AG09309 (cell line): ENCODE measurements around the gene LRP8.

Experiments
- DNase-seq: peaks from one replicate; pipeline ENCODE4 v3.0.0-alpha.2; 2010; ENCODE audit warnings: low read depth
- H3K4me3 ChIP-seq: 2 replicates; pipeline ENCODE4 v1.5.1; 2011; ENCODE audit warnings: mild to moderate bottlenecking, low read depth, low read length, moderate library complexity; ENCODE audit not compliant: control insufficient read depth
- TF ChIP-seq, protein P1 (sequence below): IDR thresholded peaks from 2 replicates; pipeline ENCODE4 v1.5.1; 2011; ENCODE audit warnings: mild to moderate bottlenecking, low read depth, low read length, inconsistent platforms; ENCODE audit not compliant: insufficient read depth, control insufficient read depth; ENCODE audit errors: missing control alignments

The LRP8 gene

GRCh38 chr1:53299233-53299632, 28.6 kb downstream of the LRP8 start:
- TF ChIP-seq, protein P1, sequence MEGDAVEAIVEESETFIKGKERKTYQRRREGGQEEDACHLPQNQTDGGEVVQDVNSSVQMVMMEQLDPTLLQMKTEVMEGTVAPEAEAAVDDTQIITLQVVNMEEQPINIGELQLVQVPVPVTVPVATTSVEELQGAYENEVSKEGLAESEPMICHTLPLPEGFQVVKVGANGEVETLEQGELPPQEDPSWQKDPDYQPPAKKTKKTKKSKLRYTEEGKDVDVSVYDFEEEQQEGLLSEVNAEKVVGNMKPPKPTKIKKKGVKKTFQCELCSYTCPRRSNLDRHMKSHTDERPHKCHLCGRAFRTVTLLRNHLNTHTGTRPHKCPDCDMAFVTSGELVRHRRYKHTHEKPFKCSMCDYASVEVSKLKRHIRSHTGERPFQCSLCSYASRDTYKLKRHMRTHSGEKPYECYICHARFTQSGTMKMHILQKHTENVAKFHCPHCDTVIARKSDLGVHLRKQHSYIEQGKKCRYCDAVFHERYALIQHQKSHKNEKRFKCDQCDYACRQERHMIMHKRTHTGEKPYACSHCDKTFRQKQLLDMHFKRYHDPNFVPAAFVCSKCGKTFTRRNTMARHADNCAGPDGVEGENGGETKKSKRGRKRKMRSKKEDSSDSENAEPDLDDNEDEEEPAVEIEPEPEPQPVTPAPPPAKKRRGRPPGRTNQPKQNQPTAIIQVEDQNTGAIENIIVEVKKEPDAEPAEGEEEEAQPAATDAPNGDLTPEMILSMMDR, result no peak

DNA sequence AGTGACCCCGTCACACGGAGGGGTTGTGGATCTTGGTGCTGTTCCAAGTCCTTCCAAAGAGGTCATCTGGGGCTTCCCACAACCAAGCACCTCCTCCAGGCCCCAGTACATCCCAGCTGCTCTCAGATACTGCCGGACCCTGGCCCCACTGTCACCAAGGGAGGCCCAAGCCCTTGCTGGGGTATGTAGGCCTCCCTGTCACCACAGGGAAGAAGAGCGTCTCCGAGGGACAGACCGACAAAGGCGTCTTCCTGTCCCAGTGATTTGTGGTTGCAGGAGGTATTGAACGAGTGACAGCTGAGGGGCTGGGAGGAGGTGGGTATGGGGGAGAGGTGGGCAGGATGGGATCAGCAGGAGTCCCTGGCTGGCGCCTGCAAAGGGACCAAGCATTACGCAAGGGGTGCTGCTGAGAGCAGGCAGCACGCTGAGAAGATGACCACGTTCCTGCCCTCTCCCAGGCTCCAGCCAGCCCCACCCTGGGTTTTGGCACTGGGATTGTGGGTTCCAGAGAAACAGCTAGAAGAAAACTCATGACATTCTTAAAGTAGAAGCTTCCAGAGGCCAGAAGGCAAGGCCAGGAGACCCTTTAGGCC, 29.7 kb downstream of the LRP8 start:
- TF ChIP-seq, protein P1, result no peak
- no peak for DNase-seq
- no peak overlapping the region for H3K4me3 ChIP-seq

More at GRCh38 chr1:53299233-53299632, 28.6 kb downstream of the LRP8 start:
- no peak for DNase-seq
- H3K4me3 ChIP-seq, result no peak overlapping the region

GRCh38 chr1:53297195-53297594, 30.7 kb downstream of the LRP8 start:
- TF ChIP-seq, protein P1, result no peak
- no peak for DNase-seq
- H3K4me3 ChIP-seq, result no peak overlapping the region

DNA sequence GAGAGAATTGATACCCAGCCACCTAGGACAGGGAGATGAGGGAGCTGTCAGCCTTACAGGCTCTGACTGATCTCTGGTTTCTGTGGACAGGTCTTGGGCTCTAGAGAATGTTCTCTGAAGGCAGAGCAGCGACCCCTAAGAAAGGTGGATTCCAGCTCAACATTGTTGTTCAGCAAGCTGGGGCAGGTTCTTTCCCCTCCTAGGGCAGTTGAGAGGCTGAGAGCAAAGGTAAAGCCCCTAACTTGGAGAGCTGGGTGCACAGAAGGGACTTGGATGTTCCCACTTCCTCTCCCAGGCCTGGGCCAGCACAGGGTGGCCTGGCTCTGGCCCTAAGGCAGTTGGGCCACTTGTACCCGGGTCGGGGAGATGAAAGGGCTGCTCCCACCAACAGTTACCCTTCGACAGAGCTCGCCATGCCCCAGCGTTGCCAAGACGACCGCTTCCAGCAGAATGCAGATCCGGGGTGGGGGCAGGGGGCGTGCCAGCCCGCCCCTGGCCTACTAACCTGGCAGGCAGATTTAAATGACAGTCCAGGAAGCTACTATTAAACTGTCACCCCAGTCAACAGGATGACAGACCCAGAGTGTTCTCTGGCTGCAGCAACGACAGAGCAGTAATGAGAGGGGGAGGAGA, 31.6 kb downstream of the LRP8 start:
- TF ChIP-seq, protein P1, result no peak
- no peak for DNase-seq

DNA sequence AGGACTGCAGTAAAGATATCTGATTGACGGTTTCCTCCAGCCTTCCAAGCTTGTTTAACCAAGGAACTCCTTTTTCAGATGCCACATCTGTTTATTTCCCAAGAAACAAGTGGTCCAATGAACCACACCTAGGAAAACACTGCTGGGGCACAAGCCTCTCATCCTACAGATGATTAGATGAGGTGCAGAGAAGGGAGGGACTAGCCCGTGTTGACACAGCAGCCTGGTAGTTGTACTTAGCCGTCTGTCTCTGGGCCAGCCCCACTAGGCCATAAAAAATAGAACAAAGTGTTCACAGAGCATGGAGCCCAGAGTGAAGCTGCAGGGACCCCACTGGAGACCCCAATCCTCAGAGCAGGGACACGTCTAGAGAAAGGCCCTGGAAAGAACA, 32.1 kb downstream of the LRP8 start:
- TF ChIP-seq, protein P1, result no peak
- no peak for DNase-seq
- H3K4me3 ChIP-seq, result no peak overlapping the region

More for the DNA sequence above, 31.6 kb downstream of the LRP8 start:
- no peak overlapping the region for H3K4me3 ChIP-seq

GRCh38 chr1:53295295-53295694, 32.6 kb downstream of the LRP8 start:
- TF ChIP-seq, protein P1, result no peak
- DNase-seq, result no peak
- H3K4me3 ChIP-seq, result no peak overlapping the region
